H9 (cell line): ENCODE results near the gene RAD21L1. TPM values are rescaled to one million over a fixed set of nuclear protein-coding genes. Genes with fewer than 3 reads are reported as not detected.

ENCODE experiments used
- DNase-seq: peaks from one replicate; pipeline ENCODE4 v3.0.0-alpha.2; 2017
- H2AFZ ChIP-seq: one replicate; pipeline ENCODE4 v1.6.1; 2013; ENCODE audit warnings: mild to moderate bottlenecking, low read length, control low read depth, moderate library complexity
- H2AK5ac ChIP-seq: 2 replicates; pipeline ENCODE4 v1.6.1; 2013; ENCODE audit warnings: low read length, control low read depth, mixed read lengths; ENCODE audit not compliant: insufficient read length
- H2BK120ac ChIP-seq: one replicate; pipeline ENCODE4 v1.6.1; 2013; ENCODE audit warnings: low read depth, mild to moderate bottlenecking, low read length, control low read depth, inconsistent platforms; ENCODE audit not compliant: poor library complexity, severe bottlenecking
- H2BK12ac ChIP-seq: 2 replicates; pipeline ENCODE4 v1.6.1; 2013; ENCODE audit warnings: low read length, control low read depth, mixed read lengths, low read depth; ENCODE audit not compliant: insufficient read length
- H2BK15ac ChIP-seq: 2 replicates; pipeline ENCODE4 v1.6.1; 2013; ENCODE audit warnings: low read depth, low read length, control low read depth
- H2BK20ac ChIP-seq: one replicate; pipeline ENCODE4 v1.6.1; 2013; ENCODE audit warnings: low read depth, mild to moderate bottlenecking, low read length, control low read depth, inconsistent platforms; ENCODE audit not compliant: poor library complexity, severe bottlenecking
- H2BK5ac ChIP-seq: 2 replicates; pipeline ENCODE4 v1.6.1; 2013; ENCODE audit warnings: low read length, control low read depth, mixed read lengths; ENCODE audit not compliant: insufficient read length
- H3K14ac ChIP-seq: 2 replicates; pipeline ENCODE4 v1.6.1; 2013; ENCODE audit warnings: low read length, control low read depth; ENCODE audit not compliant: insufficient read depth
- H3K18ac ChIP-seq: 2 replicates; pipeline ENCODE4 v1.6.1; 2013; ENCODE audit warnings: low read depth, mild to moderate bottlenecking, mixed read lengths, low read length, control low read depth; ENCODE audit not compliant: insufficient read length
- H3K23ac ChIP-seq: 2 replicates; pipeline ENCODE4 v1.6.1; 2013; ENCODE audit warnings: low read length, control low read depth, mixed read lengths, low read depth; ENCODE audit not compliant: insufficient read length
- H3K23me2 ChIP-seq: 2 replicates; pipeline ENCODE4 v1.6.1; 2013; ENCODE audit warnings: low read depth, mild to moderate bottlenecking, mixed read lengths, low read length, control low read depth; ENCODE audit not compliant: insufficient read length, poor library complexity, severe bottlenecking
- H3K27ac ChIP-seq: 2 replicates; pipeline ENCODE4 v1.5.1; 2013; ENCODE audit warnings: low read length, control low read depth, mixed read lengths, low read depth; ENCODE audit not compliant: insufficient read length
- H3K27me3 ChIP-seq: 2 replicates; pipeline ENCODE4 v1.6.1; 2013; ENCODE audit warnings: low read length, control low read depth, inconsistent platforms; ENCODE audit not compliant: insufficient read depth
- H3K4ac ChIP-seq: 2 replicates; pipeline ENCODE4 v1.6.1; 2013; ENCODE audit warnings: low read depth, mild to moderate bottlenecking, control low read depth, inconsistent platforms, low read length, moderate library complexity
- H3K4me1 ChIP-seq: 2 replicates; pipeline ENCODE4 v1.6.1; 2013; ENCODE audit warnings: low read length, control low read depth, inconsistent platforms; ENCODE audit not compliant: insufficient read depth
- H3K4me2 ChIP-seq: 2 replicates; pipeline ENCODE4 v1.6.1; 2013; ENCODE audit warnings: low read length, control low read depth, mixed read lengths; ENCODE audit not compliant: insufficient read length, insufficient read depth
- H3K56ac ChIP-seq: 2 replicates; pipeline ENCODE4 v1.6.1; 2013; ENCODE audit warnings: low read depth, mild to moderate bottlenecking, mixed read lengths, low read length, control low read depth; ENCODE audit not compliant: insufficient read length
- H3K79me1 ChIP-seq: 2 replicates; pipeline ENCODE4 v1.6.1; 2013; ENCODE audit warnings: low read depth, mild to moderate bottlenecking, moderate library complexity, low read length, control low read depth, inconsistent platforms; ENCODE audit not compliant: insufficient read depth, poor library complexity, severe bottlenecking
- H3K79me2 ChIP-seq: 2 replicates; pipeline ENCODE4 v1.6.1; 2013; ENCODE audit warnings: low read length, control low read depth, inconsistent platforms; ENCODE audit not compliant: insufficient read depth
- H3K9ac ChIP-seq: 2 replicates; pipeline ENCODE4 v1.6.1; 2013; ENCODE audit warnings: low read length, control low read depth, mixed read lengths; ENCODE audit not compliant: insufficient read length; ENCODE audit errors: extremely low read depth
- H3K9me3 ChIP-seq: one replicate; pipeline ENCODE4 v1.6.1; 2013; ENCODE audit warnings: low read depth, low read length, inconsistent platforms; ENCODE audit not compliant: control insufficient read depth
- H3T11ph ChIP-seq: one replicate; pipeline ENCODE4 v1.6.1; 2013; ENCODE audit warnings: mild to moderate bottlenecking, low read length, control low read depth, inconsistent platforms
- H4K20me1 ChIP-seq: one replicate; pipeline ENCODE4 v1.6.1; 2013; ENCODE audit not compliant: control insufficient read depth, insufficient read length, insufficient read depth
- H4K5ac ChIP-seq: 2 replicates; pipeline ENCODE4 v1.6.1; 2013; ENCODE audit warnings: low read depth, mild to moderate bottlenecking, mixed read lengths, low read length, control low read depth; ENCODE audit not compliant: insufficient read length
- H4K8ac ChIP-seq: replicated peaks from 2 replicates; pipeline ENCODE4 v1.6.1; 2013; ENCODE audit warnings: low read length, control low read depth, mixed read lengths, low read depth; ENCODE audit not compliant: insufficient read length
- H4K91ac ChIP-seq: 2 replicates; pipeline ENCODE4 v1.6.1; 2013; ENCODE audit warnings: low read depth, mild to moderate bottlenecking, moderate library complexity, mixed read lengths, low read length, control low read depth; ENCODE audit not compliant: insufficient read length
- H3K27ac Mint-ChIP-seq, 3 experiments: 2 replicates in 2 of 3; 3 replicates in 1 of 3; pipeline ENCODE4 v1.8.0; 2020 to 2021; ENCODE audit warnings: mixed read lengths in 3 of 3, mild to moderate bottlenecking in 1 of 3, moderate library complexity in 1 of 3
- H3K27me3 Mint-ChIP-seq: 2 replicates; pipeline ENCODE4 v1.8.0; 2021; ENCODE audit warnings: low read depth, mild to moderate bottlenecking, moderate library complexity, mixed read lengths
- H3K36me3 Mint-ChIP-seq, 3 experiments: 2 replicates in 2 of 3; 3 replicates in 1 of 3; pipeline ENCODE4 v1.8.0; 2020 to 2021; ENCODE audit warnings: low read depth in 3 of 3, mixed read lengths in 3 of 3; ENCODE audit not compliant: insufficient read depth in 1 of 3
- H3K4me1 Mint-ChIP-seq, 2 experiments: 2 replicates each; pipeline ENCODE4 v1.8.0; 2020; ENCODE audit warnings: mixed read lengths in 2 of 2
- H3K4me3 Mint-ChIP-seq, 2 experiments: 2 replicates in 1 of 2; 3 replicates in 1 of 2; pipeline ENCODE4 v1.8.0; 2020 to 2021; ENCODE audit warnings: mild to moderate bottlenecking in 2 of 2, mixed read lengths in 2 of 2, moderate library complexity in 1 of 2
- H3K9me3 Mint-ChIP-seq, 2 experiments: 2 replicates in 1 of 2; 3 replicates in 1 of 2; pipeline ENCODE4 v1.8.0; 2020; ENCODE audit warnings: mild to moderate bottlenecking in 2 of 2, mixed read lengths in 2 of 2, moderate library complexity in 1 of 2
- WGBS: extraction: QIAGEN DNeasy Blood & Tissue Kit; methylation state at CpG from one replicate; pipeline ENCODE4 v1.1.7; 2013; ENCODE audit warnings: missing lambda C conversion rate, low lambda C conversion rate, mixed read lengths; ENCODE audit not compliant: insufficient read length; ENCODE audit errors: extremely low coverage; 5-methylcytosine and 5-hydroxymethylcytosine counted together
- total RNA-seq: library from RNA; stranded (reverse); gene quantifications from 2 replicates; pipeline ENCODE4 v1.2.1, GENCODE V29; 2021
- TF ChIP-seq, protein P1 (sequence below): fragments of 200-600 bp; sonication (generic); conservative IDR thresholded peaks from 3 replicates; pipeline ENCODE4 v1.8.0; 2021; ENCODE audit warnings: antibody characterized with exemption, mild to moderate bottlenecking

RAD21L1 gene
- total RNA-seq, 1 experiment from 2014 or later: not detected

DNA sequence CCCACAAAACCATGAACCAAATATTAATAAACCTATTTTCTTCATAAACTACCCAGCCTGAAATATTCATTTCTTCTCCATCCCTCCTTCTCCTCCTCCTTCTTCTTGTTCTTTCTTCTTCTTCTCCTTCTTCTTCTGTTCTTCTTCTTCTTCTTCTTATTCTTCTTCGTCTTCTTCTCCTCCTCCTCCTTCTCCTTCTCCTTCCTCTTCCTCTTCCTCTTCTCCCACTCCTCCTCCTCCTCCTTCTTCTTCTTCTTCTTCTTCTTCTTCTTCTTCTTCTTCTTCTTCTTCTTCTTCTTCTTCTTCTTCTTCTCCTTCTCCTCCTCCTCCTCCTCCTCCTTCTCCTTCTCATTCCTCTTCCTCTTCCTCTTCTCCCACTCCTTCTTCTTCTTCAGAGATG, 36.0 kb upstream of the RAD21L1 start:
- H4K91ac ChIP-seq: no peak overlapping the region
- no peak overlapping the region for H3K14ac ChIP-seq
- Mint-ChIP-seq H3K27me3 (peaks cover 35% of the 10 kb centered on the region), H3K4me1 (peaks cover 4 to 16% of the 10 kb centered on the region in 2 experiments), H3K36me3 (no peaks in the 10 kb centered on the region), H3K9me3 (no peaks in the 10 kb centered on the region), H3K27ac (no peak overlapping the region), H3K4me3 (no peak overlapping the region)
- no peak overlapping the region for H3K4me2 ChIP-seq
- no peaks in the 10 kb centered on the region for H3K79me1 ChIP-seq
- no CpG with 5 or more reads among the region's 1 CpG for WGBS
- no peak overlapping the region for H2BK120ac ChIP-seq
- no peak overlapping the region for H2BK20ac ChIP-seq
- no peaks in the 10 kb centered on the region for H3K23me2 ChIP-seq
- H3K56ac ChIP-seq: no peak overlapping the region
- peaks cover under 1% of the 10 kb centered on the region; the same call in 1 of the 2 replicates for H3K27me3 ChIP-seq
- H3K23ac ChIP-seq: no peak overlapping the region
- no peaks in the 10 kb centered on the region for H3K9me3 ChIP-seq
- H3T11ph ChIP-seq: no peak overlapping the region
- H3K79me2 ChIP-seq: no peaks in the 10 kb centered on the region
- peaks cover 9% of the 10 kb centered on the region; the same call in 1 of the 2 replicates for H3K4me1 ChIP-seq
- H4K20me1 ChIP-seq: no peaks in the 10 kb centered on the region
- H4K5ac ChIP-seq: no peak overlapping the region
- H2BK15ac ChIP-seq: no peak overlapping the region
- DNase-seq: no peak
- TF ChIP-seq, protein P1, sequence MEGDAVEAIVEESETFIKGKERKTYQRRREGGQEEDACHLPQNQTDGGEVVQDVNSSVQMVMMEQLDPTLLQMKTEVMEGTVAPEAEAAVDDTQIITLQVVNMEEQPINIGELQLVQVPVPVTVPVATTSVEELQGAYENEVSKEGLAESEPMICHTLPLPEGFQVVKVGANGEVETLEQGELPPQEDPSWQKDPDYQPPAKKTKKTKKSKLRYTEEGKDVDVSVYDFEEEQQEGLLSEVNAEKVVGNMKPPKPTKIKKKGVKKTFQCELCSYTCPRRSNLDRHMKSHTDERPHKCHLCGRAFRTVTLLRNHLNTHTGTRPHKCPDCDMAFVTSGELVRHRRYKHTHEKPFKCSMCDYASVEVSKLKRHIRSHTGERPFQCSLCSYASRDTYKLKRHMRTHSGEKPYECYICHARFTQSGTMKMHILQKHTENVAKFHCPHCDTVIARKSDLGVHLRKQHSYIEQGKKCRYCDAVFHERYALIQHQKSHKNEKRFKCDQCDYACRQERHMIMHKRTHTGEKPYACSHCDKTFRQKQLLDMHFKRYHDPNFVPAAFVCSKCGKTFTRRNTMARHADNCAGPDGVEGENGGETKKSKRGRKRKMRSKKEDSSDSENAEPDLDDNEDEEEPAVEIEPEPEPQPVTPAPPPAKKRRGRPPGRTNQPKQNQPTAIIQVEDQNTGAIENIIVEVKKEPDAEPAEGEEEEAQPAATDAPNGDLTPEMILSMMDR: no peak
- H3K4ac ChIP-seq: no peak overlapping the region
- H2AK5ac ChIP-seq: no peak overlapping the region
- H3K27ac ChIP-seq: no peak overlapping the region
- no peak overlapping the region for H3K9ac ChIP-seq
- H2BK5ac ChIP-seq: no peak overlapping the region
- no peak overlapping the region for H3K18ac ChIP-seq
- H4K8ac ChIP-seq: no peak overlapping the region
- H2BK12ac ChIP-seq: no peak overlapping the region
- H2AFZ ChIP-seq: no peak overlapping the region
